Stomach (tissue), 9 donors: ENCODE data around the gene SARDH. TPM values are rescaled to one million over a fixed set of nuclear protein-coding genes. Genes with fewer than 3 reads are reported as not detected.

Experiments
- DNase-seq, 2 donors: peaks; one replicate each; pipeline versions ENCODE4 v3.0.0 to v3.0.0-alpha.2; 2013 to 2019
- H3K27ac ChIP-seq, 5 donors: fragments of 200-600 bp in 4 of 5; sonication (generic) in 4 of 5; one replicate each; pipeline ENCODE4 v1.5.1; 2013 to 2019; ENCODE audit warnings: mild to moderate bottlenecking in 1 of 5, moderate library complexity in 1 of 5
- H3K27me3 ChIP-seq, 3 donors: fragments of 200-600 bp; sonication (generic); one replicate each; pipeline ENCODE4 v1.5.1; 2017 to 2019; ENCODE audit warnings: mixed run types in 1 of 3
- H3K36me3 ChIP-seq, 4 donors: fragments of 200-600 bp; sonication (generic); 1 replicate in 3 of 4; 2 replicates in 1 of 4; pipeline ENCODE4 v1.5.1; 2016 to 2019
- H3K4me1 ChIP-seq, 4 donors: fragments of 200-600 bp; sonication (generic); one replicate each; pipeline ENCODE4 v1.5.1; 2016 to 2019
- H3K4me3 ChIP-seq, 4 donors: fragments of 200-600 bp; sonication (generic) in 3 of 4; one replicate each; pipeline ENCODE4 v1.5.1; 2016 to 2019; ENCODE audit warnings: mild to moderate bottlenecking in 1 of 4
- H3K9me3 ChIP-seq, 4 donors: fragments of 200-600 bp; sonication (generic); one replicate each; pipeline ENCODE4 v1.5.1; 2016 to 2019
- EP300 ChIP-seq: sonication (generic); formaldehyde crosslinking; IDR thresholded peaks from one replicate; pipeline ENCODE4 v1.6.1; 2017; ENCODE audit warnings: antibody characterized with exemption
- POLR2A ChIP-seq, 4 donors: fragments of 450-650 bp; IDR thresholded peaks; one replicate each; pipeline ENCODE4 v1.6.1; 2016; ENCODE audit warnings: antibody characterized with exemption in 4 of 4, control low read depth in 2 of 4, mild to moderate bottlenecking in 1 of 4, moderate library complexity in 1 of 4
- POLR2AphosphoS5 ChIP-seq, 3 donors: sonication (generic); formaldehyde crosslinking; IDR thresholded peaks; one replicate each; pipeline ENCODE4 v1.6.1; 2016; ENCODE audit warnings: antibody characterized with exemption in 3 of 3
- WGBS, 5 donors: extraction: QIAGEN DNeasy Blood & Tissue Kit in 3 of 5; methylation state at CpG; one replicate each; pipeline versions ENCODE4 v1.1.5 to v1.1.7; 2013 to 2018; 5-methylcytosine and 5-hydroxymethylcytosine counted together
- intact Hi-C: fragments of 100-400 bp; cut with DNase I; formaldehyde crosslinking; loops from one replicate; pipeline ENCODE4 v1.15.1; 2023; ENCODE audit warnings: low total_unique reads
- polyA plus RNA-seq, 3 donors: library from polyadenylated mRNA; stranded (reverse); fragments of 200-250 nt; gene quantifications; one replicate each; pipeline ENCODE4 v1.2.3, GENCODE V29; 2013
- total RNA-seq, 5 donors: library from RNA; depleted of rRNA; stranded (reverse); fragments of >200 nt; gene quantifications; one replicate each; pipeline versions ENCODE4 v1.1.0 to v1.2.3, GENCODE V29; 2014 to 2016
- TF ChIP-seq, protein P1 (sequence below), 7 experiments: fragments of 450-650 bp in 4 of 7; fragments of 200-600 bp in 3 of 7; sonication (generic) in 3 of 7; IDR thresholded peaks; one replicate each; pipeline ENCODE4 v1.5.1; 2016 to 2019; ENCODE audit warnings: antibody characterized with exemption in 7 of 7, control low read depth in 2 of 7, mild to moderate bottlenecking in 1 of 7
- donor health status: healthy with polysubstance abuse.
- donor health status: Bipolar disorder and iron deficiency.
- donor health status: healthy.

Gene SARDH
- total and polyA plus RNA-seq, 8 donors: 0.76 to 15.2 (median 2.6) TPM; not detected in 1

DNA sequence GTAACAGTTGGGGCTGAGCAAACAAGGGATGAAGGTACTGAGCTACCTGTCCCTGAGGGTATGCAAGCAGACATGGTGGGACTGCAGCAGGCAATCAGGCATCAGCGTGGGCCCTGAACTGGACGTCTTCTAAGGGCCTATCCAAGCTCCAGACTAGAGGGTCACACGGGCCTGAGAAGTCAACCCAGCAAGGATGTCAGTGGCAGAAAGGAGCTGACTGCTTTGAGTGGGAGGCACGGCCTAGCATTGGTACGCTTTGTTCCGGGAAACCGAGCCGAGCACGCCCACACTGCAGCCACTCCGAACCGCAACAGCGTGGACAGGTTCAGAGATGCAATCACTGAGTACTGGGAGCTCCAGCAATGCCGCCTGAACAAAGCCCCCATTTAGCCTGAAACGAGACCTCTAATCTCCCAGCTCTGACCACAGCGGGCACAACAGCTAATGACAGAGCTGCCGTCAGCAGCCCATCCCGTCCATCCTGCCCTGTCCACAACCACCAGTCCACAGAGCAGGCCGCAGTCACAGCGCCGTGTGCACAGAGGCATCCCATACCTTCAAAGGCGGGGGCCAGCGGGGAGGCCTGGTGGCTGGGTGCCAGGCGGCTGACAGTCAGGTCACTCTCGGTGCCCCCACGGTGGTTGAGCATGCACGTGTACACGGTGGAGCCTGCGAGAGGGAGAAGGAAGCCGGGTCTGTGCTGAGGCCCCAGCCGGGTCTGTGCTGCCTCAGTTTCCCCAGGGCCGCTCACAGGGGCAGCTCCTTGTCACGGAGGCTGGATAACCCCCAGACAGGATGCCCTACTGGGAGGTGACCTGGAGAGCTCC is 44.2 kb downstream of the SARDH start:
- intact Hi-C loops: no loop called here
- DNase-seq: no peak
- Histone ChIP-seq H3K4me1 (no peaks in the 10 kb centered on the region), H3K27ac (no peak overlapping the region), H3K27me3 (no peaks in the 10 kb centered on the region), H3K4me3 (no peak overlapping the region), H3K9me3 (no peaks in the 10 kb centered on the region), H3K36me3 (peaks cover 0 to 5% (median 2%) of the 10 kb centered on the region in 4 donors)
- 89 to 93% (median 92%) methylated on average over 22 to 32 of the region's 32 CpGs for WGBS, 5 donors
- TF ChIP-seq POLR2AphosphoS5 (IDR thresholded peaks at IDR 0.05) (no peak), EP300 (no peak), POLR2A (IDR thresholded peaks at IDR 0.05) (no peak)
- TF ChIP-seq, protein P1, sequence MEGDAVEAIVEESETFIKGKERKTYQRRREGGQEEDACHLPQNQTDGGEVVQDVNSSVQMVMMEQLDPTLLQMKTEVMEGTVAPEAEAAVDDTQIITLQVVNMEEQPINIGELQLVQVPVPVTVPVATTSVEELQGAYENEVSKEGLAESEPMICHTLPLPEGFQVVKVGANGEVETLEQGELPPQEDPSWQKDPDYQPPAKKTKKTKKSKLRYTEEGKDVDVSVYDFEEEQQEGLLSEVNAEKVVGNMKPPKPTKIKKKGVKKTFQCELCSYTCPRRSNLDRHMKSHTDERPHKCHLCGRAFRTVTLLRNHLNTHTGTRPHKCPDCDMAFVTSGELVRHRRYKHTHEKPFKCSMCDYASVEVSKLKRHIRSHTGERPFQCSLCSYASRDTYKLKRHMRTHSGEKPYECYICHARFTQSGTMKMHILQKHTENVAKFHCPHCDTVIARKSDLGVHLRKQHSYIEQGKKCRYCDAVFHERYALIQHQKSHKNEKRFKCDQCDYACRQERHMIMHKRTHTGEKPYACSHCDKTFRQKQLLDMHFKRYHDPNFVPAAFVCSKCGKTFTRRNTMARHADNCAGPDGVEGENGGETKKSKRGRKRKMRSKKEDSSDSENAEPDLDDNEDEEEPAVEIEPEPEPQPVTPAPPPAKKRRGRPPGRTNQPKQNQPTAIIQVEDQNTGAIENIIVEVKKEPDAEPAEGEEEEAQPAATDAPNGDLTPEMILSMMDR (IDR thresholded peaks at IDR 0.05): no peak

- Histone ChIP-seq H3K4me3 (no peak overlapping the region), H3K9me3 (no peaks in the 10 kb centered on the region), H3K27me3 (no peaks in the 10 kb centered on the region), H3K4me1 (no peaks in the 10 kb centered on the region), H3K36me3 (peaks cover 0 to 5% (median 2%) of the 10 kb centered on the region in 4 donors), H3K27ac (no peak overlapping the region)
- DNase-seq: no peak
- WGBS, 5 donors: 91 to 97% (median 94%) methylated on average over 10 of the region's 10 CpGs
- TF ChIP-seq, protein P1 (IDR thresholded peaks at IDR 0.05): no peak
- TF ChIP-seq POLR2A (IDR thresholded peaks at IDR 0.05): no peak
- intact Hi-C loops: no loop called here
Observed at GRCh38 chr9:133693116-133693515, 45.0 kb downstream of the SARDH start.

- Histone ChIP-seq H3K27me3 (no peaks in the 10 kb centered on the region), H3K36me3 (peaks cover 0 to 5% (median 2%) of the 10 kb centered on the region in 4 donors), H3K4me1 (no peaks in the 10 kb centered on the region), H3K4me3 (no peak overlapping the region), H3K27ac (no peak overlapping the region), H3K9me3 (no peaks in the 10 kb centered on the region)
- WGBS, 5 donors: 89 to 93% (median 91%) methylated on average over 24 to 25 of the region's 25 CpGs
- no peak for DNase-seq
- intact Hi-C loops: no loop called here
- TF ChIP-seq EP300 (no peak), POLR2A (IDR thresholded peaks at IDR 0.05) (no peak), POLR2AphosphoS5 (IDR thresholded peaks at IDR 0.05) (no peak)
- TF ChIP-seq, protein P1 (IDR thresholded peaks at IDR 0.05): no peak
Observed at GRCh38 chr9:133692364-133692985, 45.7 kb downstream of the SARDH start.

DNA sequence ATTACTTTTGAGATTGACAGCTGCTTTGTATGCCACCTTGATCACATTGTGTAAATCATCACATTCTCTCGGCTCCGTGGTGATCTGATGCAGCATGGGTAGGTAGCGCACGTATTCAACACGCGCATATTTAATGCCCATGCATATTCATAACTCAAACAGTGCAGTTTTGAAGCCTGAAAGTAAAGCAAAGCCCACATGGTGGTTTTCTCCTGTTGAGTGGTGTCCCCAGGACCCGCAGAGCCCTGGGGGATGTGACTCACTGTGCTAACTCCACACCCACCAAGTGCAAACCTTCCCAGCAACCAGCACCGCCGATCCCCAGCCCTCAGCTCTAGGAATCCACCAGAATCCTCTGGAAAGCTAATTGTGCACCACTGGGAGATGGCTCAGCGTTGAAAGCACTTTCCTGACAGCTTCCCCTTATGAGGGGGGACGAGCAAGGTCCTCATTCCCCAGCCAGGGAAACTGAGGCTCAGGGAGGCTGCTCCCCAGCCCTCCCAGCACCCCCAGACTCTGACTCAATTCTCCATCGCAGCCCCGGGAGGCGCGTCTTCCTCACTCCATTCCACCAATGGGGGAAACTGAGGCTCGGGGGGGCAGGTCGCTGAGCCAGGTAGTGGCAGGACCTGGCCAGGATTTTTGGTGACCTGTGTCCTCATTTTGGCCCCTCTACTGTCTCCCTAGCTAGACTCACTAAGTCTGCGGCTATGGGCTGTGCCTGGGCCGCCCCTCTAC is 46.4 kb downstream of the SARDH start:
- Histone ChIP-seq H3K4me1 (no peaks in the 10 kb centered on the region), H3K27ac (no peak overlapping the region), H3K36me3 (peaks cover 0 to 5% (median 2%) of the 10 kb centered on the region in 4 donors), H3K27me3 (no peaks in the 10 kb centered on the region), H3K9me3 (no peaks in the 10 kb centered on the region), H3K4me3 (no peak overlapping the region)
- intact Hi-C loops: no loop called here
- WGBS, 5 donors: 76 to 84% (median 79%) methylated on average over 19 of the region's 19 CpGs
- TF ChIP-seq POLR2A (IDR thresholded peaks at IDR 0.05): no peak
- no peak for TF ChIP-seq POLR2AphosphoS5 (IDR thresholded peaks at IDR 0.05)
- no peak for TF ChIP-seq EP300
- TF ChIP-seq, protein P1 (IDR thresholded peaks at IDR 0.05): no peak
- DNase-seq: peak in 1 of 2 donors; percentile 42
